ENCODE measurements around the gene PCYT2. TPM values are rescaled to one million over a fixed set of nuclear protein-coding genes. Genes with fewer than 3 reads are reported as not detected.

The PCYT2 gene
- total and polyA plus RNA-seq, 2 donors (not counting 1 experiment from before 2014, with no cell fraction given): 33.4 to 34.9 TPM

- Mint-ChIP-seq H3K4me3 (peak within 1 kb of the TSS; percentile 91), H3K4me1 (peaks cover 28% of the 10 kb centered on the region), H3K27me3 (no peaks in the 10 kb centered on the region), H3K9me3 (ENCODE audit: insufficient read depth) (no peaks in the 10 kb centered on the region), H3K27ac (peak within 1 kb of the TSS; percentile 90)
- under 1% methylated on average over 79 of the region's 94 CpGs for WGBS (ENCODE audit: insufficient coverage)
- TF ChIP-seq, protein P1, sequence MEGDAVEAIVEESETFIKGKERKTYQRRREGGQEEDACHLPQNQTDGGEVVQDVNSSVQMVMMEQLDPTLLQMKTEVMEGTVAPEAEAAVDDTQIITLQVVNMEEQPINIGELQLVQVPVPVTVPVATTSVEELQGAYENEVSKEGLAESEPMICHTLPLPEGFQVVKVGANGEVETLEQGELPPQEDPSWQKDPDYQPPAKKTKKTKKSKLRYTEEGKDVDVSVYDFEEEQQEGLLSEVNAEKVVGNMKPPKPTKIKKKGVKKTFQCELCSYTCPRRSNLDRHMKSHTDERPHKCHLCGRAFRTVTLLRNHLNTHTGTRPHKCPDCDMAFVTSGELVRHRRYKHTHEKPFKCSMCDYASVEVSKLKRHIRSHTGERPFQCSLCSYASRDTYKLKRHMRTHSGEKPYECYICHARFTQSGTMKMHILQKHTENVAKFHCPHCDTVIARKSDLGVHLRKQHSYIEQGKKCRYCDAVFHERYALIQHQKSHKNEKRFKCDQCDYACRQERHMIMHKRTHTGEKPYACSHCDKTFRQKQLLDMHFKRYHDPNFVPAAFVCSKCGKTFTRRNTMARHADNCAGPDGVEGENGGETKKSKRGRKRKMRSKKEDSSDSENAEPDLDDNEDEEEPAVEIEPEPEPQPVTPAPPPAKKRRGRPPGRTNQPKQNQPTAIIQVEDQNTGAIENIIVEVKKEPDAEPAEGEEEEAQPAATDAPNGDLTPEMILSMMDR (IDR thresholded peaks at IDR 0.05): no peak
- no peak for TF ChIP-seq EZH2 (IDR thresholded peaks at IDR 0.05; ENCODE audit: borderline replicate concordance, insufficient read depth, low read depth, low read length, poor library complexity, severe bottlenecking)
- peak; percentile 90 for ATAC-seq (ENCODE audit: low read depth)
- H2AFZ ChIP-seq (ENCODE audit: insufficient read depth, low read depth, low read length, poor library complexity, severe bottlenecking): peak within 1 kb of the TSS; percentile 61
- ChIA-PET CTCF (interaction anchor here (0.7 to 1.6 kb wide), 3 partner anchors 10 to 26 kb away, joined by 3 to 8 read pairs (median 3); partner anchors contain the start of genes ANAPC11 and MAFG), POLR2A (interaction anchor here (1.2 kb wide), 1 partner anchor 9 kb away, joined by 6 read pairs; the partner anchor contains the start of gene MAFG)
- H3K4me1 ChIP-seq (ENCODE audit: control insufficient read depth in 2 of 2, insufficient read depth in 2 of 2, low read length in 2 of 2): peaks cover 13 to 22% of the 10 kb centered on the region in 2 donors
- H3K4me2 ChIP-seq (replicated peaks; ENCODE audit: low read depth, low read length, poor library complexity, severe bottlenecking): peak within 1 kb of the TSS; percentile 88
- peak within 1 kb of the TSS; percentile 44 to 61 for H3K27ac ChIP-seq (ENCODE audit: low read length in 2 of 2)
- H3K9me3 ChIP-seq (ENCODE audit: control extremely low read depth in 1 of 3, control insufficient read depth in 2 of 3, insufficient read depth in 1 of 3, low read length in 2 of 3): no peaks in the 10 kb centered on the region
- intact Hi-C loops (cut with micrococcal nuclease): loop anchor here (1.0 to 2.0 kb wide), 4 partner anchors 9 to 105 kb away; partner anchors contain the start of genes ARHGDIA, CENPX, LRRC45 and P4HB
- DNase-seq: peak; percentile 92
- peaks cover 0 to 37% of the 10 kb centered on the region in 2 experiments for H3K36me3 ChIP-seq (replicated peaks in 1 of 2; ENCODE audit: control extremely low read depth in 1 of 2, control insufficient read depth in 1 of 2, extremely low read depth in 1 of 2, insufficient read depth in 2 of 2, low read length in 1 of 2)
- H3K27me3 ChIP-seq (replicated peaks in 1 of 4; ENCODE audit: control extremely low read depth in 1 of 4, control insufficient read depth in 3 of 4, insufficient read depth in 4 of 4, low read length in 3 of 4): no peaks in the 10 kb centered on the region
- peak within 1 kb of the TSS; percentile 78 for H3K9ac ChIP-seq (ENCODE audit: low read length)
- peaks cover 40% of the 10 kb centered on the region for H4K20me1 ChIP-seq (ENCODE audit: control insufficient read depth, insufficient read depth, low read length, poor library complexity, severe bottlenecking)
- H3K4me3 ChIP-seq (ENCODE audit: control extremely low read depth in 1 of 5, extremely low read depth in 1 of 5, insufficient read depth in 1 of 5, low read depth in 2 of 5, low read length in 4 of 5): peak within 1 kb of the TSS; percentile 53 to 75 (median 69)
- H3K79me2 ChIP-seq (ENCODE audit: control insufficient read depth, insufficient read depth, low read length): peaks cover 62% of the 10 kb centered on the region
Observed at GRCh38 chr17:81917565-81918332, 6.5 kb upstream of the PCYT2 start, which contains the start of gene SIRT7. Gene SIRT7, minus strand, starts transcription at chr17:81918176. Its CDS starts 45 bp downstream, at chr17:81918131.
